HepG2 (cell line): ENCODE data around the gene CASKIN1. TPM values are rescaled to one million over a fixed set of nuclear protein-coding genes. Genes with fewer than 3 reads are reported as not detected.

Experiments used
- AGO1 ChIP-seq: fragments of 200-400 bp; formaldehyde crosslinking; IDR thresholded peaks from 2 replicates; pipeline ENCODE4 v1.6.1; 2017; ENCODE audit warnings: mild to moderate bottlenecking, low read depth, low read length, moderate library complexity; ENCODE audit not compliant: poor library complexity, severe bottlenecking
- ARNT2 ChIP-seq: sonication (generic); formaldehyde crosslinking; IDR thresholded peaks from 2 replicates; pipeline ENCODE4 v1.8.0; 2022; ENCODE audit warnings: mild to moderate bottlenecking, low read depth, missing genetic modification reagents, moderate library complexity
- ATF4 ChIP-seq, 2 experiments: fragments of 450-650 bp in 1 of 2; sonication (generic) in 1 of 2; formaldehyde crosslinking; IDR thresholded peaks; 2 replicates each; pipeline versions ENCODE4 v1.5.0 to v1.8.0; 2020 to 2022; ENCODE audit warnings: mild to moderate bottlenecking in 1 of 2, missing genetic modification reagents in 1 of 2
- CAMTA2 ChIP-seq: sonication (generic); formaldehyde crosslinking; IDR thresholded peaks from 2 replicates; pipeline ENCODE4 v1.4.0; 2020; ENCODE audit warnings: mild to moderate bottlenecking, missing genetic modification reagents, borderline replicate concordance
- HNF4A ChIP-seq: sonication (generic); formaldehyde crosslinking; IDR thresholded peaks from 2 replicates; pipeline ENCODE4 v1.4.0; 2020; ENCODE audit warnings: missing genetic modification reagents
- KDM2A ChIP-seq: sonication (generic); formaldehyde crosslinking; IDR thresholded peaks from 2 replicates; pipeline ENCODE4 v1.4.0; 2020; ENCODE audit warnings: low read depth, missing genetic modification reagents, borderline replicate concordance
- KLF6 ChIP-seq: IDR thresholded peaks from 2 replicates; pipeline ENCODE4 v1.8.0; 2016; ENCODE audit warnings: missing biosample characterization, missing genetic modification reagents
- POLR2A ChIP-seq, 2 experiments: IDR thresholded peaks; 2 replicates each; pipeline ENCODE4 v1.6.1; 2011; ENCODE audit warnings: low read depth in 2 of 2, low read length in 2 of 2, mild to moderate bottlenecking in 1 of 2, moderate library complexity in 1 of 2; ENCODE audit not compliant: insufficient read depth in 1 of 2
- RBFOX2 ChIP-seq: fragments of 200-400 bp; formaldehyde crosslinking; IDR thresholded peaks from 2 replicates; pipeline ENCODE4 v1.6.1; 2017; ENCODE audit warnings: low read depth, mild to moderate bottlenecking, low read length
- STAG1 ChIP-seq: sonication (generic); formaldehyde crosslinking; IDR thresholded peaks from 2 replicates; pipeline ENCODE4 v1.4.0; 2020; ENCODE audit warnings: missing genetic modification reagents
- ZBTB14 ChIP-seq: sonication (generic); formaldehyde crosslinking; IDR thresholded peaks from 2 replicates; pipeline ENCODE4 v1.4.0; 2020; ENCODE audit warnings: missing genetic modification reagents
- ZNF546 ChIP-seq: sonication (generic); formaldehyde crosslinking; conservative IDR thresholded peaks from 2 replicates; pipeline ENCODE4 v1.8.1; 2023; ENCODE audit warnings: mild to moderate bottlenecking, missing genetic modification reagents
- ZNF547 ChIP-seq: sonication (generic); formaldehyde crosslinking; IDR thresholded peaks from 2 replicates; pipeline ENCODE4 v1.5.1; 2020; ENCODE audit warnings: mild to moderate bottlenecking, missing genetic modification reagents
- ZSCAN9 ChIP-seq: IDR thresholded peaks from 2 replicates; pipeline ENCODE4 v1.6.1; 2016; ENCODE audit warnings: borderline replicate concordance
- polyA plus RNA-seq, 8 experiments: library from polyadenylated mRNA; depleted of rRNA in 3 of 8; stranded (reverse) in 7 of 8; unstranded in 1 of 8; fragments of >200 nt; fragmentation: Illumina TruSeq in 4 of 8; extraction: Trizol in 4 of 8; gene quantifications; 2 replicates each; pipeline versions ENCODE4 v1.2.1 to v1.2.3, GENCODE V29; 2011 to 2016; ENCODE audit warnings: low read depth in 4 of 8, missing spikeins in 1 of 8, mixed read lengths in 1 of 8; ENCODE audit not compliant: insufficient read depth in 1 of 8
- total RNA-seq, 5 experiments: library from RNA; depleted of rRNA; stranded (reverse); fragments of >200 nt; fragmentation: Illumina TruSeq; extraction: Trizol; gene quantifications; 2 replicates each; pipeline ENCODE4 v1.2.3, GENCODE V29; 2016; ENCODE audit warnings: low read depth in 1 of 5
- TF ChIP-seq, protein P1 (sequence below): sonication (generic); formaldehyde crosslinking; IDR thresholded peaks from 2 replicates; pipeline ENCODE4 v1.5.0; 2020; ENCODE audit warnings: mild to moderate bottlenecking, missing genetic modification reagents, moderate library complexity

The CASKIN1 gene
- total and polyA plus RNA-seq, 2 of the 13 experiments (the other 11 are each of a cell fraction or from before 2014, with no cell fraction given) = 1.2 to 2.2 TPM

DNA sequence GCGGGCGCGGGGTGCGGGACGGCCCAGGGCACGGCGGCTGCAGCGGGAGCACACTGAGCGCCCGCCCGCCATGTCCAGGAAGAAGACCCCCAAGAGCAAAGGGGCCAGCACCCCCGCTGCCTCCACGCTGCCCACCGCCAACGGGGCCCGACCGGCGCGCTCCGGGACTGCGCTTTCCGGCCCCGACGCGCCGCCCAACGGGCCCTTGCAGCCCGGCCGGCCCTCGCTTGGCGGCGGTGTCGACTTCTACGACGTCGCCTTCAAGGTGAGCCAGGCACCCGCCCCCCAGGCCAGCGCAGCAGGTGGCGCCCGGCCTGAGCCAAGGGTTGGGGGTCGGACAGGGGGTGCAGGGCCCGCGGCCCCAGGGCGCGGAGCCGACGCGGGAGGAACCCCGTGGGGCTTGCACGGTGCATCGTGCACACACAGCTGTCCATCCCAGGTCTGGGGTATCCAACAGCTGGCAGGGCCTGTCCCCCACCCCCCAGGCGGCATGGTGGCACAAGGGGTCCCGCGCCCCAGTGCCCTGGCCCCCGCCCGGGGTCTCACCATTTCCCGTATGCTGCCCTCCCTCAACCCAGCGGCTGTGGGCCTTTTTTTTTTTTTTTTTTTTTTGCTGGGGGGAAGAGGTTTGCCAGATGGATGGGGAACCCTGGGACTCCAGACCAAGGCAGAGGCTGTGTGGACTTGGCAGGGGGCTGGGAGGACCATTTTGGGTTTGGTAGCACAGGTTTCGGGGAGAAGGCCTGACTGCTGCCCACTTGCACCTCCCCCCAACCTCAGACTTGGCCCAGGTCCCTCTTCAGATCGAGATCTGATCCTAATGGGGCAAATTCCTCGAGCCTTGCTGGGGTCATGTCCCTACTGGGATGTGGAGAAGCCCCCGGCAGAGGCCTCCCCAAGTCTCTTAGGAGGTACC, 47.4 kb downstream of the CASKIN1 start (continued):
- TF ChIP-seq KDM2A (CRISPR knock-in tag) (peak; percentile 28), ARNT2 (peak; percentile 29; the same call in 1 of the 2 replicates), POLR2A (IDR thresholded peaks at IDR 0.05; ENCODE audit: insufficient read depth in 1 of 2, low read depth in 2 of 2, low read length in 2 of 2) (peak in 1 of 2 experiments; percentile 50; a peak in 2 of 4 replicates), KLF6 (CRISPR knock-in tag) (no peak), STAG1 (CRISPR knock-in tag) (peak; percentile 21; the same call in 1 of the 2 replicates), ATF4 (CRISPR knock-in tag; IDR thresholded peaks at IDR 0.05) (no peak), ZNF547 (CRISPR knock-in tag) (peak; percentile 39; the same call in 1 of the 2 replicates), RBFOX2 (peak; percentile 73), ZBTB14 (peak; percentile 28; the same call in 1 of the 2 replicates), CAMTA2 (CRISPR knock-in tag) (no peak), AGO1 (peak; percentile 92), ZSCAN9 (CRISPR knock-in tag) (no peak), HNF4A (CRISPR knock-in tag) (no peak), ZNF546 (CRISPR knock-in tag) (no peak)
- TF ChIP-seq, protein P1, sequence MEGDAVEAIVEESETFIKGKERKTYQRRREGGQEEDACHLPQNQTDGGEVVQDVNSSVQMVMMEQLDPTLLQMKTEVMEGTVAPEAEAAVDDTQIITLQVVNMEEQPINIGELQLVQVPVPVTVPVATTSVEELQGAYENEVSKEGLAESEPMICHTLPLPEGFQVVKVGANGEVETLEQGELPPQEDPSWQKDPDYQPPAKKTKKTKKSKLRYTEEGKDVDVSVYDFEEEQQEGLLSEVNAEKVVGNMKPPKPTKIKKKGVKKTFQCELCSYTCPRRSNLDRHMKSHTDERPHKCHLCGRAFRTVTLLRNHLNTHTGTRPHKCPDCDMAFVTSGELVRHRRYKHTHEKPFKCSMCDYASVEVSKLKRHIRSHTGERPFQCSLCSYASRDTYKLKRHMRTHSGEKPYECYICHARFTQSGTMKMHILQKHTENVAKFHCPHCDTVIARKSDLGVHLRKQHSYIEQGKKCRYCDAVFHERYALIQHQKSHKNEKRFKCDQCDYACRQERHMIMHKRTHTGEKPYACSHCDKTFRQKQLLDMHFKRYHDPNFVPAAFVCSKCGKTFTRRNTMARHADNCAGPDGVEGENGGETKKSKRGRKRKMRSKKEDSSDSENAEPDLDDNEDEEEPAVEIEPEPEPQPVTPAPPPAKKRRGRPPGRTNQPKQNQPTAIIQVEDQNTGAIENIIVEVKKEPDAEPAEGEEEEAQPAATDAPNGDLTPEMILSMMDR (CRISPR knock-in tag) = peak; percentile 37; the same call in 1 of the 2 replicates
